Endothelial cell of umbilical vein (primary cell): ENCODE data around the gene ZNF581.

Experiments used
- CTCF ChIP-seq, 2 donors: IDR thresholded peaks; 1 replicate in 1 of 2; 2 replicates in 1 of 2; pipeline ENCODE4 v1.5.1; 2011; ENCODE audit warnings: low read length in 2 of 2, mild to moderate bottlenecking in 2 of 2, moderate library complexity in 2 of 2, control low read depth in 1 of 2, inconsistent platforms in 1 of 2, low read depth in 1 of 2; ENCODE audit not compliant: insufficient read depth in 1 of 2; ENCODE audit errors: extremely low read depth in 1 of 2
- EZH2 ChIP-seq: IDR thresholded peaks from 2 replicates; pipeline ENCODE4 v1.6.1; 2012; ENCODE audit warnings: borderline replicate concordance, low read depth, mild to moderate bottlenecking, moderate library complexity, low read length, inconsistent platforms; ENCODE audit not compliant: severe bottlenecking
- FOS ChIP-seq: IDR thresholded peaks from 2 replicates; pipeline ENCODE4 v1.6.1; 2011; ENCODE audit warnings: mild to moderate bottlenecking, low read length, moderate library complexity, borderline replicate concordance; ENCODE audit not compliant: insufficient read depth
- JUN ChIP-seq: IDR thresholded peaks from 2 replicates; pipeline ENCODE4 v1.6.1; 2011; ENCODE audit warnings: borderline replicate concordance, low read depth; ENCODE audit not compliant: insufficient read length, insufficient read depth
- MAX ChIP-seq: IDR thresholded peaks from 2 replicates; pipeline ENCODE4 v1.6.1; 2011; ENCODE audit not compliant: insufficient read depth, insufficient read length
- MYC ChIP-seq: IDR thresholded peaks from one replicate; pipeline ENCODE4 v1.6.1; 2011; ENCODE audit warnings: mild to moderate bottlenecking, low read depth, low read length
- POLR2A ChIP-seq: IDR thresholded peaks from 2 replicates; pipeline ENCODE4 v1.6.1; 2012; ENCODE audit warnings: low read depth, mild to moderate bottlenecking, control low read depth, low read length
- POLR2AphosphoS5 ChIP-seq: IDR thresholded peaks from 2 replicates; pipeline ENCODE4 v1.6.1; 2012; ENCODE audit warnings: low read depth, mild to moderate bottlenecking, control low read depth, low read length, moderate library complexity; ENCODE audit not compliant: insufficient read depth

DNA sequence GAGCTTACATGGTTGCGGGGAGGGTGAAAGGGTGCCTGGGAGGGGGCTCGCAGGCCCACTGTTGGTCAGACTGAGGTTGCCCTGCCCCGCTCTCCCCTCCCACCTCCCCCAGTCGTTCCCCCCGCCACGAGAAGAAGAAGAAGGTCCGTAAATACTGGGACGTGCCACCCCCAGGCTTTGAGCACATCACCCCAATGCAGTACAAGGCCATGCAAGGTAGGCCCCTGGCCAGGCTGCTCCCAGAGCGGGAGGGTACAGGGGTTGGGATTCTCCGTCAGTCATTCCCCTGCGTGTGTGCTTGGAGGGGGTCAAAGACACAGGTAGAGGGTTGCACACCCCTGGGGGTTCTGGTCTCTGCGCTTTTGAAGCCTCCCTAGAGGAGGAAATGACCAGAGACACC is 17.0 kb downstream of the ZNF581 start:
- no peak for TF ChIP-seq CTCF (IDR thresholded peaks at IDR 0.05; ENCODE audit: extremely low read depth in 1 of 2, insufficient read depth in 1 of 2, low read depth in 1 of 2, low read length in 2 of 2)
- TF ChIP-seq EZH2: no peak
- no peak for TF ChIP-seq POLR2A
- TF ChIP-seq MAX: no peak
- TF ChIP-seq POLR2AphosphoS5: no peak
- no peak for TF ChIP-seq MYC
- TF ChIP-seq FOS: no peak
- no peak for TF ChIP-seq JUN
